HG03378 (cell line): ENCODE data around the gene DDO.
"Not testable (repeated sequence)": the region's sequence is repeated elsewhere in the genome, so short reads cannot be mapped to it uniquely, and the experiment has no call there.

Source experiments
- ATAC-seq: cut with Tn5 transposase; IDR thresholded peaks from one replicate; pipeline ENCODE4 v1.9.1; 2021; ENCODE audit warnings: mild to moderate bottlenecking, moderate library complexity; ENCODE audit not compliant: unreplicated experiment

Gene DDO

GRCh38 chr6:110369066-110369465, 46.3 kb downstream of the DDO start:
- ATAC-seq, result no peak

- ATAC-seq, result no peak
Observed at GRCh38 chr6:110368284-110368683, 47.1 kb downstream of the DDO start.

- ATAC-seq, result no peak
Observed at GRCh38 chr6:110367825-110368224, 47.5 kb downstream of the DDO start.

- no peak for ATAC-seq
Observed at GRCh38 chr6:110366975-110367374, 48.4 kb downstream of the DDO start.

- no peak for ATAC-seq
Observed at GRCh38 chr6:110366256-110366655, 49.1 kb downstream of the DDO start.

GRCh38 chr6:110364364-110365105, 50.8 kb downstream of the DDO start:
- ATAC-seq, result no peak

GRCh38 chr6:110363748-110364147, 51.6 kb downstream of the DDO start:
- ATAC-seq, result no peak

GRCh38 chr6:110360676-110361075, 54.7 kb downstream of the DDO start:
- no peak for ATAC-seq

GRCh38 chr6:110359556-110359955, 55.8 kb downstream of the DDO start:
- ATAC-seq, result no peak

GRCh38 chr6:110358553-110359160, 56.7 kb downstream of the DDO start:
- no peak for ATAC-seq

GRCh38 chr6:110357664-110358552, 57.5 kb downstream of the DDO start, which contains the start of gene METTL24:
METTL24 (minus strand) TSS chr6:110358349; CDS start chr6:110358272, 77 bp downstream.
- ATAC-seq, result no peak

- ATAC-seq, result no peak
Observed at GRCh38 chr6:110357298-110357663, 58.1 kb downstream of the DDO start.

- ATAC-seq, result no peak
Observed at GRCh38 chr6:110356778-110357177, 58.6 kb downstream of the DDO start.

GRCh38 chr6:110355727-110356126, 59.6 kb downstream of the DDO start:
- no peak for ATAC-seq

- ATAC-seq, result no peak
Observed at GRCh38 chr6:110355022-110355421, 60.4 kb downstream of the DDO start.

GRCh38 chr6:110354153-110354552, 61.2 kb downstream of the DDO start:
- no peak for ATAC-seq

GRCh38 chr6:110353457-110354001, 61.8 kb downstream of the DDO start:
- no peak for ATAC-seq

GRCh38 chr6:110352563-110353262, 62.7 kb downstream of the DDO start:
- ATAC-seq, result no peak

- ATAC-seq, result no peak
Observed at GRCh38 chr6:110351986-110352385, 63.4 kb downstream of the DDO start.

GRCh38 chr6:110351546-110351945, 63.8 kb downstream of the DDO start:
- no peak for ATAC-seq

- not testable (repeated sequence) for ATAC-seq
Observed at GRCh38 chr6:110350593-110350992, 64.8 kb downstream of the DDO start.
